H1 (cell line): ENCODE data around the gene C1orf56. TPM values are rescaled to one million over a fixed set of nuclear protein-coding genes. Genes with fewer than 3 reads are reported as not detected.

Experiments used
- CTCF ChIA-PET: fragments of 300-600 bp; sonication (Branson Sonifier 250); formaldehyde crosslinking; loops from one replicate; lab custom pipeline; 2021; ENCODE audit not compliant: partially characterized antibody; lab: Charles Lee
- POLR2A ChIA-PET: fragments of 300-600 bp; sonication (Branson Sonifier 250); formaldehyde crosslinking; loops from one replicate; lab custom pipeline; 2021; ENCODE audit warnings: inconsistent platforms; ENCODE audit not compliant: partially characterized antibody; lab: Charles Lee
- DNase-seq, 2 experiments: peaks; one replicate each; pipeline versions ENCODE4 v3.0.0 to v3.0.0-alpha.2; 2010 to 2022; ENCODE audit warnings: low spot score in 2 of 2, low read depth in 1 of 2, mixed read lengths in 1 of 2
- FAIRE-seq: peaks from 2 replicates; lab custom pipeline; 2011; peaks lifted over from hg19 to GRCh38; lab: Jason Lieb, UNC
- H2AFZ ChIP-seq: 2 replicates; pipeline ENCODE4 v1.8.1; 2012; ENCODE audit warnings: low read length, inconsistent platforms
- H2AK5ac ChIP-seq: 2 replicates; pipeline ENCODE4 v1.6.1; 2013; ENCODE audit warnings: low read depth, low read length
- H2BK120ac ChIP-seq: replicated peaks from 2 replicates; pipeline ENCODE3; 2013; ENCODE audit warnings: low read depth, low read length, inconsistent platforms
- H2BK12ac ChIP-seq: 2 replicates; pipeline ENCODE4 v1.6.1; 2013; ENCODE audit warnings: low read depth, low read length
- H2BK15ac ChIP-seq: 2 replicates; pipeline ENCODE4 v1.6.1; 2013; ENCODE audit warnings: low read length
- H2BK20ac ChIP-seq: 2 replicates; pipeline ENCODE4 v1.6.1; 2013; ENCODE audit warnings: low read length
- H2BK5ac ChIP-seq: 2 replicates; pipeline ENCODE4 v1.6.1; 2013; ENCODE audit warnings: low read depth, low read length
- H3K14ac ChIP-seq: 2 replicates; pipeline ENCODE4 v1.6.1; 2013; ENCODE audit warnings: inconsistent platforms; ENCODE audit not compliant: insufficient read length
- H3K18ac ChIP-seq: 2 replicates; pipeline ENCODE4 v1.6.1; 2013; ENCODE audit warnings: low read length; ENCODE audit errors: extremely low read depth
- H3K23ac ChIP-seq: 2 replicates; pipeline ENCODE4 v1.6.1; 2013; ENCODE audit warnings: inconsistent platforms; ENCODE audit not compliant: insufficient read length
- H3K23me2 ChIP-seq: 2 replicates; pipeline ENCODE4 v1.6.1; 2013; ENCODE audit warnings: low read depth, low read length
- H3K27ac ChIP-seq: 2 replicates; pipeline ENCODE4 v1.6.1; 2011; ENCODE audit warnings: low read depth, low read length, inconsistent platforms
- H3K27me3 ChIP-seq, 4 experiments: replicated peaks in 1 of 4; 1 replicate in 1 of 4; 2 replicates in 3 of 4; pipeline versions ENCODE4 v1.6.1 to v1.8.1; 2011 to 2013; ENCODE audit warnings: low read length in 3 of 4, mild to moderate bottlenecking in 3 of 4, inconsistent platforms in 2 of 4, mixed read lengths in 2 of 4, moderate library complexity in 1 of 4; ENCODE audit not compliant: control insufficient read depth in 3 of 4, insufficient read depth in 3 of 4; ENCODE audit errors: extremely low read depth in 1 of 4
- H3K36me3 ChIP-seq, 4 experiments: 2 replicates each; pipeline versions ENCODE4 v1.6.1 to v1.8.1; 2011 to 2013; ENCODE audit warnings: mild to moderate bottlenecking in 4 of 4, low read length in 3 of 4, moderate library complexity in 2 of 4, control low read depth in 1 of 4, inconsistent platforms in 1 of 4; ENCODE audit not compliant: insufficient read depth in 4 of 4, control insufficient read depth in 2 of 4
- H3K4ac ChIP-seq: replicated peaks from 2 replicates; pipeline ENCODE3; 2013; ENCODE audit warnings: low read length, low read depth, mixed read lengths, inconsistent platforms; ENCODE audit not compliant: insufficient read length
- H3K4me1 ChIP-seq, 4 experiments: replicated peaks in 1 of 4; 1 replicate in 1 of 4; 2 replicates in 3 of 4; pipeline versions ENCODE4 v1.6.1 to v1.8.1; 2011 to 2013; ENCODE audit warnings: low read length in 3 of 4, inconsistent platforms in 2 of 4, mixed read lengths in 1 of 4; ENCODE audit not compliant: insufficient read depth in 4 of 4, control insufficient read depth in 3 of 4
- H3K4me2 ChIP-seq, 2 experiments: 2 replicates each; pipeline versions ENCODE4 v1.6.1 to v1.8.1; 2011 to 2013; ENCODE audit warnings: low read depth in 2 of 2, low read length in 2 of 2, control low read depth in 1 of 2, inconsistent platforms in 1 of 2, mild to moderate bottlenecking in 1 of 2; ENCODE audit not compliant: insufficient read depth in 1 of 2
- H3K4me3 ChIP-seq, 4 experiments: fragments of 200-600, 300-600 bp in 1 of 4; sonication (generic), shearing (Covaris generic), sonication (Bioruptor Twin) in 1 of 4; 2 replicates each; pipeline versions ENCODE4 v1.5.1 to v1.8.1; 2011 to 2016; ENCODE audit warnings: low read length in 4 of 4, low read depth in 3 of 4, control low read depth in 2 of 4, inconsistent platforms in 2 of 4, mild to moderate bottlenecking in 2 of 4, mixed read lengths in 1 of 4, moderate library complexity in 1 of 4; ENCODE audit not compliant: insufficient read depth in 2 of 4; ENCODE audit errors: extremely low read depth in 1 of 4
- H3K56ac ChIP-seq: replicated peaks from 2 replicates; pipeline ENCODE3; 2013; ENCODE audit warnings: low read depth, mild to moderate bottlenecking, mixed read lengths, low read length, inconsistent platforms; ENCODE audit not compliant: insufficient read length
- H3K79me1 ChIP-seq: 2 replicates; pipeline ENCODE4 v1.6.1; 2013; ENCODE audit warnings: low read depth, low read length, control low read depth
- H3K79me2 ChIP-seq, 2 experiments: 2 replicates each; pipeline versions ENCODE4 v1.6.1 to v1.8.1; 2012 to 2013; ENCODE audit warnings: low read length in 2 of 2, mild to moderate bottlenecking in 2 of 2, inconsistent platforms in 1 of 2; ENCODE audit not compliant: insufficient read depth in 2 of 2, control insufficient read depth in 1 of 2
- H3K9ac ChIP-seq, 4 experiments: replicated peaks in 1 of 4; 1 replicate in 1 of 4; 2 replicates in 3 of 4; pipeline versions ENCODE4 v1.6.1 to v1.8.1; 2011 to 2013; ENCODE audit warnings: low read depth in 3 of 4, low read length in 3 of 4, control low read depth in 2 of 4, mild to moderate bottlenecking in 2 of 4, moderate library complexity in 2 of 4, inconsistent platforms in 1 of 4; ENCODE audit errors: extremely low read depth in 1 of 4
- H3K9me3 ChIP-seq, 2 experiments: 2 replicates each; pipeline versions ENCODE4 v1.6.1 to v1.8.1; 2012 to 2013; ENCODE audit warnings: mild to moderate bottlenecking in 2 of 2, moderate library complexity in 2 of 2, control low read depth in 1 of 2, inconsistent platforms in 1 of 2, low read depth in 1 of 2, low read length in 1 of 2, mixed read lengths in 1 of 2; ENCODE audit not compliant: insufficient read depth in 2 of 2
- H4K20me1 ChIP-seq, 2 experiments: replicated peaks in 1 of 2; 2 replicates each; pipeline versions ENCODE3 to v1.8.1; 2011 to 2013; ENCODE audit warnings: inconsistent platforms in 2 of 2, low read length in 2 of 2, mild to moderate bottlenecking in 1 of 2; ENCODE audit not compliant: insufficient read depth in 2 of 2, control insufficient read depth in 1 of 2
- H4K5ac ChIP-seq: 2 replicates; pipeline ENCODE4 v1.6.1; 2013; ENCODE audit warnings: low read length, low read depth, mixed read lengths, inconsistent platforms; ENCODE audit not compliant: insufficient read length
- H4K8ac ChIP-seq: 2 replicates; pipeline ENCODE4 v1.8.0; 2013; ENCODE audit warnings: mild to moderate bottlenecking, moderate library complexity, low read length, inconsistent platforms; ENCODE audit not compliant: insufficient read depth; ENCODE audit errors: extremely low read depth
- H4K91ac ChIP-seq: replicated peaks from 2 replicates; pipeline ENCODE3; 2013; ENCODE audit warnings: low read length, mixed read lengths, inconsistent platforms; ENCODE audit not compliant: insufficient read length
- CREB1 ChIP-seq: IDR thresholded peaks from 2 replicates; pipeline ENCODE4 v1.6.1; 2012; ENCODE audit warnings: inconsistent platforms
- EGR1 ChIP-seq: IDR thresholded peaks from 2 replicates; pipeline ENCODE4 v1.6.1; 2011; ENCODE audit warnings: low read depth, low read length, borderline replicate concordance
- EZH2 ChIP-seq: fragments of 200-600 bp; sonication (generic); IDR thresholded peaks from 2 replicates; pipeline ENCODE4 v1.7.1; 2012; ENCODE audit warnings: low read depth, mild to moderate bottlenecking, moderate library complexity, low read length, inconsistent platforms; ENCODE audit not compliant: severe bottlenecking
- GTF2F1 ChIP-seq: IDR thresholded peaks from 2 replicates; pipeline ENCODE4 v1.6.1; 2012; ENCODE audit warnings: low read depth, low read length, improper control_type of control experiment, borderline replicate concordance
- HDAC6 ChIP-seq: IDR thresholded peaks from one replicate; pipeline ENCODE4 v1.7.1; 2012; ENCODE audit warnings: low read depth, mild to moderate bottlenecking, inconsistent platforms, low read length, moderate library complexity
- MAFK ChIP-seq: IDR thresholded peaks from 2 replicates; pipeline ENCODE4 v1.6.1; 2012; ENCODE audit warnings: low read depth, mild to moderate bottlenecking, improper control_type of control experiment, low read length
- SIX5 ChIP-seq: IDR thresholded peaks from 2 replicates; pipeline ENCODE4 v1.6.1; 2011; ENCODE audit warnings: mild to moderate bottlenecking, low read depth, low read length
- SP1 ChIP-seq: IDR thresholded peaks from 2 replicates; pipeline ENCODE4 v1.6.1; 2011; ENCODE audit warnings: low read depth, low read length
- SUZ12 ChIP-seq: fragments of 200-600 bp; sonication (generic); IDR thresholded peaks from 2 replicates; pipeline ENCODE4 v1.6.1; 2012; ENCODE audit warnings: mild to moderate bottlenecking, inconsistent platforms, low read length, moderate library complexity, mixed read lengths
- USF2 ChIP-seq: IDR thresholded peaks from 2 replicates; pipeline ENCODE4 v1.6.1; 2011; ENCODE audit warnings: low read length, improper control_type of control experiment
- WGBS, 2 experiments: shearing (Covaris generic) in 1 of 2; methylation state at CpG; one replicate each; pipeline versions ENCODE4 v1.1.6 to v1.1.7; 2013 to 2015; ENCODE audit warnings: low lambda C conversion rate in 2 of 2, mixed read lengths in 2 of 2, inconsistent platforms in 1 of 2, low coverage in 1 of 2, missing lambda C conversion rate in 1 of 2; ENCODE audit not compliant: insufficient replicate concordance in 2 of 2, insufficient coverage in 1 of 2, insufficient read length in 1 of 2; ENCODE audit errors: extremely low coverage in 1 of 2, missing lambda C conversion rate in 1 of 2; 5-methylcytosine and 5-hydroxymethylcytosine counted together
- polyA plus RNA-seq, 7 experiments: library from polyadenylated mRNA; depleted of rRNA in 3 of 7; stranded (reverse) in 5 of 7; unstranded in 2 of 7; fragments of >200 nt in 5 of 7; fragments of 200-250 nt in 2 of 7; gene quantifications; 1 replicate in 5 of 7; 2 replicates in 1 of 7; 4 replicates in 1 of 7; pipeline versions ENCODE4 v1.2.1 to v1.2.3, GENCODE V29; 2011 to 2013; ENCODE audit warnings: missing spikeins in 2 of 7, mixed read lengths in 2 of 7
- total RNA-seq: library from RNA; stranded (reverse); fragmentation: NEBNext Ultra II Directional; extraction: Animal tissue kit (Norgen Biotek cat#: 25700); gene quantifications from 2 replicates; pipeline ENCODE4 v1.2.1, GENCODE V29; 2021
- TF ChIP-seq, protein P1 (sequence below): IDR thresholded peaks from 2 replicates; pipeline ENCODE4 v1.6.1; 2011; ENCODE audit warnings: low read depth, mild to moderate bottlenecking, low read length; ENCODE audit not compliant: insufficient read depth

C1orf56 gene
- total and polyA plus RNA-seq, 2 of the 8 experiments (the other 6 are each of a cell fraction or from before 2014, with no cell fraction given) = 3.0 to 3.4 TPM

DNA sequence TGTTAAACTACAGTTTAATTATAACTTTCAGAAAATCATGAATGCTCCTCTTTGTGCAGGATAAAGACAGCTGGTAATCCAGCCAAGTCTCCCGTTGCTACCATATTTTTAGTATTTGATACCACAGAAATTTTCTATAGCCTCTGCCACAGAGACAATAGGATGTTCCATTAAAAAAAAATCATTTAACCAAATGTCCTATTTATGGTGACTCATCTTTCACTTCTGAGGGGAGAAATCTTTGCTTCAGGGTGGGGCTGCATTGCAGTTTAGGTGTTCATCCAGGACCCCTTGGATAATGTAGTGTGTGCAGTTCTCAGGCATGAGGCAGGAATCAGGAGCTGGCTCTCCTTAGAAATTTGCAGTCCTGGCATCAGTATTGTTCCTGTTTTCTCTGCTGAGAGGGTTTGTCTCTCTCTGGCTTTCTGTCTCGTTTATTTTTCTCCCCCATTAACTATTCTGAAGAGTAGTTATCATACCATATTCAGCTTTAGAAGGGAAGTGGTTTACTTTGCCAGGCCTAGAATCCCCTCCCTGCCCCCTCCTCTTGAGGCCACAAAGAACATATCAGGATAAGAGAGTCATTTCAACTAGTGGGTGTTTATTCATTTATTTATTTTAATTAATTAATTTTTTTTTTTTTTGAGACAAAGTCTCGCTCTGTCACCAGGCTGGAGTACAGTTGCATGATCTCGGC lies 36.2 kb upstream of the C1orf56 start:
- CTCF ChIA-PET = interaction anchor here (0.5 to 1.4 kb wide), 5 partner anchors 10 to 297 kb away, joined by 3 to 8 read pairs (median 3); no protein-coding TSS in a partner anchor

More for the DNA sequence above, 36.2 kb upstream of the C1orf56 start:
- H3K23me2 ChIP-seq = peaks cover 4% of the 10 kb centered on the region
- H4K5ac ChIP-seq = no peak overlapping the region
- no peak overlapping the region for H3K4me3 ChIP-seq
- peaks cover 0 to 5% of the 10 kb centered on the region in 2 experiments; a peak in 2 of 4 replicates for H3K79me2 ChIP-seq
- POLR2A ChIA-PET = interaction anchor here (0.7 to 1.3 kb wide), 3 partner anchors 31 to 576 kb away, joined by 3 read pairs; no protein-coding TSS in a partner anchor
- no peak overlapping the region for H3K18ac ChIP-seq
- no peak overlapping the region for H4K8ac ChIP-seq
- no peaks in the 10 kb centered on the region for H3K9me3 ChIP-seq
- no peak for DNase-seq
- H3K4me2 ChIP-seq = no peak overlapping the region
- H2BK120ac ChIP-seq = no peak overlapping the region
- H3K4ac ChIP-seq = no peak overlapping the region
- no peak for FAIRE-seq
- WGBS, 2 experiments = 91% methylated on average over 4 of the region's 4 CpGs; no CpG with 5 or more reads in 1 of the 2 experiments
- H2AK5ac ChIP-seq = no peak overlapping the region
- no peak overlapping the region for H2BK15ac ChIP-seq
- no peak for TF ChIP-seq EGR1
- no peak for TF ChIP-seq USF2
- no peak for TF ChIP-seq SUZ12
- TF ChIP-seq, protein P1, sequence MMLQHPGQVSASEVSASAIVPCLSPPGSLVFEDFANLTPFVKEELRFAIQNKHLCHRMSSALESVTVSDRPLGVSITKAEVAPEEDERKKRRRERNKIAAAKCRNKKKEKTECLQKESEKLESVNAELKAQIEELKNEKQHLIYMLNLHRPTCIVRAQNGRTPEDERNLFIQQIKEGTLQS = no peak
- no peak for TF ChIP-seq SP1
- TF ChIP-seq HDAC6 = no peak
- TF ChIP-seq MAFK = no peak
- no peak for TF ChIP-seq EZH2
- no peak for TF ChIP-seq SIX5
- no peak for TF ChIP-seq CREB1
- TF ChIP-seq GTF2F1 = no peak
- H3K9ac ChIP-seq = no peak overlapping the region
- H2AFZ ChIP-seq = no peak overlapping the region
- no peak overlapping the region for H2BK20ac ChIP-seq
- no peak overlapping the region for H3K27ac ChIP-seq
- H3K36me3 ChIP-seq = no peaks in the 10 kb centered on the region
- no peak overlapping the region for H2BK5ac ChIP-seq
- peaks cover 5 to 9% (median 6%) of the 10 kb centered on the region in 4 experiments; a peak in 6 of 7 replicates for H3K4me1 ChIP-seq
- no peaks in the 10 kb centered on the region for H4K20me1 ChIP-seq
- H3K23ac ChIP-seq = no peak overlapping the region
- H3K27me3 ChIP-seq = no peaks in the 10 kb centered on the region
- no peaks in the 10 kb centered on the region for H3K79me1 ChIP-seq
- no peak overlapping the region for H2BK12ac ChIP-seq
- H3K56ac ChIP-seq = no peak overlapping the region
- H4K91ac ChIP-seq = no peak overlapping the region
- no peak overlapping the region for H3K14ac ChIP-seq
